H1 (cell line): ENCODE data around the gene RHBDL2.

Experiments
- BRCA1 ChIP-seq: IDR thresholded peaks from 2 replicates; pipeline ENCODE4 v1.6.1; 2012; ENCODE audit warnings: low read depth, low read length, improper control_type of control experiment
- CTCF ChIP-seq, 3 experiments: IDR thresholded peaks; 1 replicate in 2 of 3; 2 replicates in 1 of 3; pipeline versions ENCODE4 v1.5.1 to v1.6.1; 2011; ENCODE audit warnings: low read length in 3 of 3, mild to moderate bottlenecking in 3 of 3, inconsistent platforms in 2 of 3, low read depth in 1 of 3, moderate library complexity in 1 of 3; ENCODE audit not compliant: insufficient read depth in 1 of 3; ENCODE audit errors: control extremely low read depth in 1 of 3
- EP300 ChIP-seq, 2 experiments: IDR thresholded peaks; 1 replicate in 1 of 2; 2 replicates in 1 of 2; pipeline ENCODE4 v1.6.1; 2011 to 2012; ENCODE audit warnings: low read depth in 2 of 2, low read length in 2 of 2, mild to moderate bottlenecking in 2 of 2, borderline replicate concordance in 1 of 2, inconsistent platforms in 1 of 2, moderate library complexity in 1 of 2
- FOSL1 ChIP-seq: IDR thresholded peaks from 2 replicates; pipeline ENCODE4 v1.6.1; 2011; ENCODE audit warnings: mild to moderate bottlenecking, low read depth, low read length, moderate library complexity; ENCODE audit not compliant: insufficient read depth
- GABPA ChIP-seq: IDR thresholded peaks from 2 replicates; pipeline ENCODE4 v1.6.1; 2011; ENCODE audit warnings: mild to moderate bottlenecking, low read length, moderate library complexity, borderline replicate concordance; ENCODE audit not compliant: insufficient read depth
- RAD21 ChIP-seq, 2 experiments: IDR thresholded peaks in 1 of 2; conservative IDR thresholded peaks in 1 of 2; 2 replicates each; pipeline ENCODE4 v1.6.1; 2011; ENCODE audit warnings: low read depth in 2 of 2, low read length in 2 of 2, improper control_type of control experiment in 1 of 2, inconsistent platforms in 1 of 2, mild to moderate bottlenecking in 1 of 2, moderate library complexity in 1 of 2
- ZNF274 ChIP-seq: IDR thresholded peaks from 2 replicates; pipeline ENCODE4 v1.7.0; 2012; ENCODE audit warnings: low read length, borderline replicate concordance; ENCODE audit errors: extremely low read depth
- TF ChIP-seq, protein P1 (sequence below): IDR thresholded peaks from 2 replicates; pipeline ENCODE4 v1.6.1; 2011; ENCODE audit warnings: low read depth, mild to moderate bottlenecking, low read length; ENCODE audit not compliant: insufficient read depth

- TF ChIP-seq CTCF (IDR thresholded peaks at IDR 0.05; ENCODE audit: control extremely low read depth in 1 of 3, insufficient read depth in 1 of 3, low read depth in 1 of 3, low read length in 3 of 3) (no peak), EP300 (IDR thresholded peaks at IDR 0.05; ENCODE audit: borderline replicate concordance in 1 of 2, low read depth in 2 of 2, low read length in 2 of 2) (no peak), FOSL1 (no peak), BRCA1 (no peak), RAD21 (IDR thresholded peaks at IDR 0.05 in 1 of 2, conservative IDR thresholded peaks at IDR 0.05 in 1 of 2; ENCODE audit: low read depth in 2 of 2, low read length in 2 of 2) (no peak; a peak in 1 of 4 replicates), ZNF274 (no peak), GABPA (no peak)
- TF ChIP-seq, protein P1, sequence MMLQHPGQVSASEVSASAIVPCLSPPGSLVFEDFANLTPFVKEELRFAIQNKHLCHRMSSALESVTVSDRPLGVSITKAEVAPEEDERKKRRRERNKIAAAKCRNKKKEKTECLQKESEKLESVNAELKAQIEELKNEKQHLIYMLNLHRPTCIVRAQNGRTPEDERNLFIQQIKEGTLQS = no peak
Measured at GRCh38 chr1:38919130-38919529, 22.5 kb downstream of the RHBDL2 start.
